GM12878 (cell line): ENCODE data around the gene RGS1. TPM values are rescaled to one million over a fixed set of nuclear protein-coding genes. Genes with fewer than 3 reads are reported as not detected.

Experiments
- BACH1 ChIP-seq: fragments of 450-650 bp; IDR thresholded peaks from 2 replicates; pipeline ENCODE4 v1.6.1; 2017; ENCODE audit warnings: mild to moderate bottlenecking, borderline replicate concordance
- CREB1 ChIP-seq: IDR thresholded peaks from 2 replicates; pipeline ENCODE4 v1.6.1; 2012; ENCODE audit warnings: low read depth, mild to moderate bottlenecking, inconsistent platforms
- CREM ChIP-seq: IDR thresholded peaks from 2 replicates; pipeline ENCODE4 v1.6.1; 2014; ENCODE audit warnings: antibody characterized with exemption, low read depth
- HCFC1 ChIP-seq: fragments of 150-350 bp; IDR thresholded peaks from 2 replicates; pipeline ENCODE4 v1.6.1; 2014; ENCODE audit warnings: low read length
- IKZF1 ChIP-seq: fragments of 450-650 bp; conservative IDR thresholded peaks from 2 replicates; pipeline ENCODE4 v1.6.1; 2017; ENCODE audit warnings: antibody characterized with exemption, mild to moderate bottlenecking
- IRF4 ChIP-seq: IDR thresholded peaks from 2 replicates; pipeline ENCODE4 v1.6.1; 2011; ENCODE audit warnings: low read depth, low read length
- KAT2A ChIP-seq: conservative IDR thresholded peaks from 2 replicates; pipeline ENCODE4 v1.6.1; 2011; ENCODE audit warnings: low read depth, low read length; ENCODE audit not compliant: control insufficient read depth
- KLF5 ChIP-seq: fragments of 450-650 bp; IDR thresholded peaks from 2 replicates; pipeline ENCODE4 v1.6.1; 2014; ENCODE audit warnings: mild to moderate bottlenecking; ENCODE audit not compliant: partially characterized antibody
- RBBP5 ChIP-seq: fragments of 200-600 bp; sonication (generic); conservative IDR thresholded peaks from 2 replicates; pipeline ENCODE4 v1.6.1; 2016
- RCOR1 ChIP-seq: conservative IDR thresholded peaks from 2 replicates; pipeline ENCODE4 v1.6.1; 2012; ENCODE audit warnings: low read depth, low read length, improper control_type of control experiment
- SP1 ChIP-seq: IDR thresholded peaks from one replicate; pipeline ENCODE4 v1.6.1; 2011; ENCODE audit warnings: low read depth, low read length
- polyA plus RNA-seq, 11 experiments: library from polyadenylated mRNA; depleted of rRNA in 4 of 11; unstranded in 6 of 11; stranded (reverse) in 5 of 11; fragments of >200 nt; fragmentation: Nextera tagmentation in 4 of 11; fragmentation: Illumina TruSeq in 1 of 11; extraction: Ambion mirVana in 4 of 11; extraction: Trizol in 1 of 11; gene quantifications; 1 replicate in 1 of 11; 2 replicates in 10 of 11; pipeline versions ENCODE4 v1.2.1 to v1.2.3, GENCODE V29; 2011 to 2016; ENCODE audit warnings: inconsistent platforms in 2 of 11, missing spikeins in 2 of 11, low read depth in 1 of 11
- total RNA-seq, 4 experiments: library from RNA; depleted of rRNA in 3 of 4; stranded (reverse); fragments of >200 nt in 3 of 4; fragmentation: Illumina TruSeq in 1 of 4; extraction: Trizol in 1 of 4; gene quantifications; 2 replicates each; pipeline versions ENCODE4 v1.2.1 to v1.2.3, GENCODE V29; 2013 to 2021
- TF ChIP-seq, protein P1 (sequence below): fragments of 450-650 bp; formaldehyde crosslinking; IDR thresholded peaks from 2 replicates; pipeline ENCODE4 v1.4.0; 2020; ENCODE audit warnings: mild to moderate bottlenecking, moderate library complexity
- TF ChIP-seq, protein P2 (sequence below): fragments of 450-650 bp; IDR thresholded peaks from 2 replicates; pipeline ENCODE4 v1.6.1; 2016; ENCODE audit warnings: mild to moderate bottlenecking
- TF ChIP-seq, protein P3 (sequence below): fragments of 450-650 bp; IDR thresholded peaks from 2 replicates; pipeline ENCODE4 v1.6.1; 2016; ENCODE audit warnings: mild to moderate bottlenecking, moderate library complexity, borderline replicate concordance
- TF ChIP-seq, protein P4 (sequence below): fragments of 150-350 bp; IDR thresholded peaks from 2 replicates; pipeline ENCODE4 v1.6.1; 2016; ENCODE audit warnings: low read depth, low read length

RGS1 gene
- total and polyA plus RNA-seq, 10 of the 15 experiments (the other 5 are each of a cell fraction or from before 2014, with no cell fraction given), result 20.7 to 882 (median 45.9) TPM

DNA sequence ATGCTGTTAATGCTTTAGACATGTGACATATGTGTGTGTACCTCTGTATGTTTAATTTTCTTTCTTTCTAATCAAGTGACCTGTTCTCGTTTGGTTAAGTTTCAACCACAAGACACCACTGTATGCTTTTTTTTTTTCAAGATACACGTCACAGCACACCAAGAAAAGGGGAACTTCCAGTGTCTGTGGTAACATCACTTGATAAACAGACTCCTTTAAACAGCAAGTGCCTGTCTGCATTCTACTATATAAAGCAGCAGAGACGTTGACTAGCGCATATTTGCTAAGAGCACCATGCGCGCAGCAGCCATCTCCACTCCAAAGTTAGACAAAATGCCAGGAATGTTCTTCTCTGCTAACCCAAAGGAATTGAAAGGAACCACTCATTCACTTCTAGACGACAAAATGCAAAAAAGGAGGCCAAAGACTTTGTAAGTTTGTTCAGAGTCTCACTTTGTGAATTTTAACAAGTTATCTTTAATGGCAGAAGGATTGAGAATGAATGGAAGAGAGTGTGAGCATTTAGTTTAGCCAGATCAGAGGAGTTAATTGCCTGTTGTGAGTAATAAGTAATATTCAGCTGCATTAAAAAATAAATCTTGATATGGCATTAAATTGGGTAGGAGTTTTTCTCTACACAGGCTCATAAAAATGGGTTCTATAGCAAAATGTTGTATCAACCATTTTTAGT, at the start of gene RGS1 (continued):
- TF ChIP-seq, protein P1, sequence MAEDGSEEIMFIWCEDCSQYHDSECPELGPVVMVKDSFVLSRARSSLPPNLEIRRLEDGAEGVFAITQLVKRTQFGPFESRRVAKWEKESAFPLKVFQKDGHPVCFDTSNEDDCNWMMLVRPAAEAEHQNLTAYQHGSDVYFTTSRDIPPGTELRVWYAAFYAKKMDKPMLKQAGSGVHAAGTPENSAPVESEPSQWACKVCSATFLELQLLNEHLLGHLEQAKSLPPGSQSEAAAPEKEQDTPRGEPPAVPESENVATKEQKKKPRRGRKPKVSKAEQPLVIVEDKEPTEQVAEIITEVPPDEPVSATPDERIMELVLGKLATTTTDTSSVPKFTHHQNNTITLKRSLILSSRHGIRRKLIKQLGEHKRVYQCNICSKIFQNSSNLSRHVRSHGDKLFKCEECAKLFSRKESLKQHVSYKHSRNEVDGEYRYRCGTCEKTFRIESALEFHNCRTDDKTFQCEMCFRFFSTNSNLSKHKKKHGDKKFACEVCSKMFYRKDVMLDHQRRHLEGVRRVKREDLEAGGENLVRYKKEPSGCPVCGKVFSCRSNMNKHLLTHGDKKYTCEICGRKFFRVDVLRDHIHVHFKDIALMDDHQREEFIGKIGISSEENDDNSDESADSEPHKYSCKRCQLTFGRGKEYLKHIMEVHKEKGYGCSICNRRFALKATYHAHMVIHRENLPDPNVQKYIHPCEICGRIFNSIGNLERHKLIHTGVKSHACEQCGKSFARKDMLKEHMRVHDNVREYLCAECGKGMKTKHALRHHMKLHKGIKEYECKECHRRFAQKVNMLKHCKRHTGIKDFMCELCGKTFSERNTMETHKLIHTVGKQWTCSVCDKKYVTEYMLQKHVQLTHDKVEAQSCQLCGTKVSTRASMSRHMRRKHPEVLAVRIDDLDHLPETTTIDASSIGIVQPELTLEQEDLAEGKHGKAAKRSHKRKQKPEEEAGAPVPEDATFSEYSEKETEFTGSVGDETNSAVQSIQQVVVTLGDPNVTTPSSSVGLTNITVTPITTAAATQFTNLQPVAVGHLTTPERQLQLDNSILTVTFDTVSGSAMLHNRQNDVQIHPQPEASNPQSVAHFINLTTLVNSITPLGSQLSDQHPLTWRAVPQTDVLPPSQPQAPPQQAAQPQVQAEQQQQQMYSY (CRISPR knock-in tag), result 0 out of 2 replicates have a peak, but pooled peaks have one; percentile 15
- TF ChIP-seq, protein P2, sequence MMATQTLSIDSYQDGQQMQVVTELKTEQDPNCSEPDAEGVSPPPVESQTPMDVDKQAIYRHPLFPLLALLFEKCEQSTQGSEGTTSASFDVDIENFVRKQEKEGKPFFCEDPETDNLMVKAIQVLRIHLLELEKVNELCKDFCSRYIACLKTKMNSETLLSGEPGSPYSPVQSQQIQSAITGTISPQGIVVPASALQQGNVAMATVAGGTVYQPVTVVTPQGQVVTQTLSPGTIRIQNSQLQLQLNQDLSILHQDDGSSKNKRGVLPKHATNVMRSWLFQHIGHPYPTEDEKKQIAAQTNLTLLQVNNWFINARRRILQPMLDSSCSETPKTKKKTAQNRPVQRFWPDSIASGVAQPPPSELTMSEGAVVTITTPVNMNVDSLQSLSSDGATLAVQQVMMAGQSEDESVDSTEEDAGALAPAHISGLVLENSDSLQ, result peak; percentile 83
- TF ChIP-seq SP1, result peak; percentile 61
- TF ChIP-seq, protein P3, sequence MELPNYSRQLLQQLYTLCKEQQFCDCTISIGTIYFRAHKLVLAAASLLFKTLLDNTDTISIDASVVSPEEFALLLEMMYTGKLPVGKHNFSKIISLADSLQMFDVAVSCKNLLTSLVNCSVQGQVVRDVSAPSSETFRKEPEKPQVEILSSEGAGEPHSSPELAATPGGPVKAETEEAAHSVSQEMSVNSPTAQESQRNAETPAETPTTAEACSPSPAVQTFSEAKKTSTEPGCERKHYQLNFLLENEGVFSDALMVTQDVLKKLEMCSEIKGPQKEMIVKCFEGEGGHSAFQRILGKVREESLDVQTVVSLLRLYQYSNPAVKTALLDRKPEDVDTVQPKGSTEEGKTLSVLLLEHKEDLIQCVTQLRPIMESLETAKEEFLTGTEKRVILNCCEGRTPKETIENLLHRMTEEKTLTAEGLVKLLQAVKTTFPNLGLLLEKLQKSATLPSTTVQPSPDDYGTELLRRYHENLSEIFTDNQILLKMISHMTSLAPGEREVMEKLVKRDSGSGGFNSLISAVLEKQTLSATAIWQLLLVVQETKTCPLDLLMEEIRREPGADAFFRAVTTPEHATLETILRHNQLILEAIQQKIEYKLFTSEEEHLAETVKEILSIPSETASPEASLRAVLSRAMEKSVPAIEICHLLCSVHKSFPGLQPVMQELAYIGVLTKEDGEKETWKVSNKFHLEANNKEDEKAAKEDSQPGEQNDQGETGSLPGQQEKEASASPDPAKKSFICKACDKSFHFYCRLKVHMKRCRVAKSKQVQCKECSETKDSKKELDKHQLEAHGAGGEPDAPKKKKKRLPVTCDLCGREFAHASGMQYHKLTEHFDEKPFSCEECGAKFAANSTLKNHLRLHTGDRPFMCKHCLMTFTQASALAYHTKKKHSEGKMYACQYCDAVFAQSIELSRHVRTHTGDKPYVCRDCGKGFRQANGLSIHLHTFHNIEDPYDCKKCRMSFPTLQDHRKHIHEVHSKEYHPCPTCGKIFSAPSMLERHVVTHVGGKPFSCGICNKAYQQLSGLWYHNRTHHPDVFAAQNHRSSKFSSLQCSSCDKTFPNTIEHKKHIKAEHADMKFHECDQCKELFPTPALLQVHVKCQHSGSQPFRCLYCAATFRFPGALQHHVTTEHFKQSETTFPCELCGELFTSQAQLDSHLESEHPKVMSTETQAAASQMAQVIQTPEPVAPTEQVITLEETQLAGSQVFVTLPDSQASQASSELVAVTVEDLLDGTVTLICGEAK, result no peak
- TF ChIP-seq KLF5, result peak; percentile 96
- TF ChIP-seq CREM, result peak; percentile 98
- TF ChIP-seq RBBP5, result no peak
- peak; percentile 93; the same call in 1 of the 2 replicates for TF ChIP-seq BACH1
- peak; percentile 96 for TF ChIP-seq CREB1
- TF ChIP-seq HCFC1, result peak; percentile 45; the same call in 1 of the 2 replicates
- peak; percentile 92 for TF ChIP-seq IKZF1
- TF ChIP-seq, protein P4, sequence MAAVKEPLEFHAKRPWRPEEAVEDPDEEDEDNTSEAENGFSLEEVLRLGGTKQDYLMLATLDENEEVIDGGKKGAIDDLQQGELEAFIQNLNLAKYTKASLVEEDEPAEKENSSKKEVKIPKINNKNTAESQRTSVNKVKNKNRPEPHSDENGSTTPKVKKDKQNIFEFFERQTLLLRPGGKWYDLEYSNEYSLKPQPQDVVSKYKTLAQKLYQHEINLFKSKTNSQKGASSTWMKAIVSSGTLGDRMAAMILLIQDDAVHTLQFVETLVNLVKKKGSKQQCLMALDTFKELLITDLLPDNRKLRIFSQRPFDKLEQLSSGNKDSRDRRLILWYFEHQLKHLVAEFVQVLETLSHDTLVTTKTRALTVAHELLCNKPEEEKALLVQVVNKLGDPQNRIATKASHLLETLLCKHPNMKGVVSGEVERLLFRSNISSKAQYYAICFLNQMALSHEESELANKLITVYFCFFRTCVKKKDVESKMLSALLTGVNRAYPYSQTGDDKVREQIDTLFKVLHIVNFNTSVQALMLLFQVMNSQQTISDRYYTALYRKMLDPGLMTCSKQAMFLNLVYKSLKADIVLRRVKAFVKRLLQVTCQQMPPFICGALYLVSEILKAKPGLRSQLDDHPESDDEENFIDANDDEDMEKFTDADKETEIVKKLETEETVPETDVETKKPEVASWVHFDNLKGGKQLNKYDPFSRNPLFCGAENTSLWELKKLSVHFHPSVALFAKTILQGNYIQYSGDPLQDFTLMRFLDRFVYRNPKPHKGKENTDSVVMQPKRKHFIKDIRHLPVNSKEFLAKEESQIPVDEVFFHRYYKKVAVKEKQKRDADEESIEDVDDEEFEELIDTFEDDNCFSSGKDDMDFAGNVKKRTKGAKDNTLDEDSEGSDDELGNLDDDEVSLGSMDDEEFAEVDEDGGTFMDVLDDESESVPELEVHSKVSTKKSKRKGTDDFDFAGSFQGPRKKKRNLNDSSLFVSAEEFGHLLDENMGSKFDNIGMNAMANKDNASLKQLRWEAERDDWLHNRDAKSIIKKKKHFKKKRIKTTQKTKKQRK, result no peak
- TF ChIP-seq RCOR1, result no peak; the same call in 1 of the 2 replicates
- no peak for TF ChIP-seq KAT2A
- TF ChIP-seq IRF4, result peak; percentile 40; the same call in 1 of the 2 replicates
